Brain microvascular endothelial cell (primary cell): ENCODE results near the gene CBX4.

Experiments
- DNase-seq: peaks from one replicate; pipeline ENCODE4 v3.0.0-alpha.2; 2020
- H3K27ac ChIP-seq: fragments of 250-450 bp; sonication (Bioruptor Pico); 2 replicates; pipeline ENCODE4 v1.5.1; 2020; ENCODE audit warnings: mild to moderate bottlenecking, moderate library complexity
- H3K27me3 ChIP-seq: fragments of 250-450 bp; sonication (Bioruptor Pico); replicated peaks from 2 replicates; pipeline ENCODE4 v1.5.1; 2020; ENCODE audit warnings: mild to moderate bottlenecking
- H3K36me3 ChIP-seq: fragments of 250-450 bp; sonication (Bioruptor Pico); replicated peaks from 2 replicates; pipeline ENCODE4 v1.5.1; 2020; ENCODE audit warnings: mild to moderate bottlenecking
- H3K4me3 ChIP-seq: 2 replicates; pipeline ENCODE4 v1.5.1; 2011; ENCODE audit warnings: low read depth, mild to moderate bottlenecking, control low read depth, low read length, moderate library complexity
- CTCF ChIP-seq: IDR thresholded peaks from 2 replicates; pipeline ENCODE4 v1.5.1; 2011; ENCODE audit warnings: low read depth, mild to moderate bottlenecking, moderate library complexity, low read length, control low read depth, inconsistent platforms; ENCODE audit errors: missing control alignments
- in situ Hi-C: cut with HindIII; loops from 2 replicates; pipeline ENCODE4 v1.10.0; 2017; ENCODE audit warnings: low sequenced_read_pairs, low pct_ligation_motif_present

The CBX4 gene

GRCh38 chr17:79785900-79786810, 53.1 kb downstream of the CBX4 start:
- TF ChIP-seq CTCF: no peak
- in situ Hi-C loops: loop anchor here (25.0 kb wide), 1 partner anchor 201 kb away; no protein-coding TSS in a partner anchor
- Histone ChIP-seq H3K27ac (no peak overlapping the region), H3K36me3 (no peaks in the 10 kb centered on the region), H3K4me3 (no peak overlapping the region), H3K27me3 (peaks cover 28% of the 10 kb centered on the region)
- no peak for DNase-seq

- in situ Hi-C loops: loop anchor here (25.0 kb wide), 1 partner anchor 202 kb away; no protein-coding TSS in a partner anchor
- Histone ChIP-seq H3K4me3 (no peak overlapping the region), H3K27ac (no peak overlapping the region), H3K27me3 (peaks cover 19% of the 10 kb centered on the region), H3K36me3 (no peaks in the 10 kb centered on the region)
- DNase-seq: no peak
- TF ChIP-seq CTCF: no peak
Measured at GRCh38 chr17:79785017-79785899, 54.0 kb downstream of the CBX4 start.

DNA sequence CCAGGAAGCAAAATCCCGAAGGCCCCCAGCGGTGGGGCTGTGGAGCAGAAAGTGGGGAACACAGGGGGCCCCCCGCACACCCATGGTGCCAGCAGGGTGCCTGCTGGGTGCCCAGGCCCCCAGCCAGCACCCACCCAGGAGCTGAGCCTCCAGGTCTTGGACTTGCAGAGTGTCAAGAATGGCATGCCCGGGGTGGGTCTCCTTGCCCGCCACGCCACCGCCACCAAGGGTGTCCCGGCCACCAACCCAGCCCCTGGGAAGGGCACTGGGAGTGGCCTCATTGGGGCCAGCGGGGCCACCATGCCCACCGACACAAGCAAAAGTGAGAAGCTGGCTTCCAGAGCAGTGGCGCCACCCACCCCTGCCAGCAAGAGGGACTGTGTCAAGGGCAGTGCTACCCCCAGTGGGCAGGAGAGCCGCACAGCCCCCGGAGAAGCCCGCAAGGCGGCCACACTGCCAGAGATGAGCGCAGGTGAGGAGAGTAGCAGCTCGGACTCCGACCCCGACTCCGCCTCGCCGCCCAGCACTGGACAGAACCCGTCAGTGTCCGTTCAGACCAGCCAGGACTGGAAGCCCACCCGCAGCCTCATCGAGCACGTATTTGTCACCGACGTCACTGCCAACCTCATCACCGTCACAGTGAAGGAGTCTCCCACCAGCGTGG, 54.8 kb downstream of the CBX4 start:
- no peak overlapping the region for H3K4me3 ChIP-seq
- H3K36me3 ChIP-seq: no peaks in the 10 kb centered on the region
- peaks cover 11% of the 10 kb centered on the region for H3K27me3 ChIP-seq
- DNase-seq: no peak
- TF ChIP-seq CTCF: no peak
- in situ Hi-C loops: loop anchor here (25.0 kb wide), 1 partner anchor 203 kb away; no protein-coding TSS in a partner anchor
- no peak overlapping the region for H3K27ac ChIP-seq

DNA sequence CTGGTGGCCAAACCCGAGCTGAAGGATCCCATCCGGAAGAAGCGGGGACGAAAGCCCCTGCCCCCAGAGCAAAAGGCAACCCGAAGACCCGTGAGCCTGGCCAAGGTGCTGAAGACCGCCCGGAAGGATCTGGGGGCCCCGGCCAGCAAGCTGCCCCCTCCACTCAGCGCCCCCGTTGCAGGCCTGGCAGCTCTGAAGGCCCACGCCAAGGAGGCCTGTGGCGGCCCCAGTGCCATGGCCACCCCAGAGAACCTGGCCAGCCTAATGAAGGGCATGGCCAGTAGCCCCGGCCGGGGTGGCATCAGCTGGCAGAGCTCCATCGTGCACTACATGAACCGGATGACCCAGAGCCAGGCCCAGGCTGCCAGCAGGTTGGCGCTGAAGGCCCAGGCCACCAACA, 55.3 kb downstream of the CBX4 start:
- Histone ChIP-seq H3K36me3 (no peaks in the 10 kb centered on the region), H3K27ac (no peak overlapping the region), H3K27me3 (peaks cover 5% of the 10 kb centered on the region), H3K4me3 (no peak overlapping the region)
- DNase-seq: no peak
- in situ Hi-C loops: loop anchor here (25.0 kb wide), 1 partner anchor 203 kb away; no protein-coding TSS in a partner anchor
- no peak for TF ChIP-seq CTCF
